ENCODE results near the gene PLP1. TPM values are rescaled to one million over a fixed set of nuclear protein-coding genes. Genes with fewer than 3 reads are reported as not detected.

Gene PLP1
- total and polyA plus RNA-seq, 9 of the 15 experiments (the other 6 are each of a cell fraction or from before 2014, with no cell fraction given): not detected

DNA sequence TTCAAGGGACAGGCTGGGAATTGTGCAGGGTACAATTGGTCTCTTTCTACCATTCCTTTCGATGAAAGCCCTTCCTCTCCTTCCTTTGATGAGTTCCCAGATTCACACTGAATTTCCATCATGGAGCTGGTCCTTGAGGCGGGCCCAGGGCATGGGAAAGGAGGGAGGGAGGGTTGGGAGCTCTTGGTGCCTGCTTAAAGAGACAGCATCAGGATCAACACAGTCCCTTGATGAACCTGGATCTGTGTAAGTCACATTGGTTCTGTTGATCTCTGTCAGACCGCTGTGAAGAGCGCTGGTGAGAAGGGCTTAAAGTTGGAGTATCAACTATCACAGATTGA, 4.4 kb downstream of the PLP1 start (continued):
- TF ChIP-seq, protein P1, sequence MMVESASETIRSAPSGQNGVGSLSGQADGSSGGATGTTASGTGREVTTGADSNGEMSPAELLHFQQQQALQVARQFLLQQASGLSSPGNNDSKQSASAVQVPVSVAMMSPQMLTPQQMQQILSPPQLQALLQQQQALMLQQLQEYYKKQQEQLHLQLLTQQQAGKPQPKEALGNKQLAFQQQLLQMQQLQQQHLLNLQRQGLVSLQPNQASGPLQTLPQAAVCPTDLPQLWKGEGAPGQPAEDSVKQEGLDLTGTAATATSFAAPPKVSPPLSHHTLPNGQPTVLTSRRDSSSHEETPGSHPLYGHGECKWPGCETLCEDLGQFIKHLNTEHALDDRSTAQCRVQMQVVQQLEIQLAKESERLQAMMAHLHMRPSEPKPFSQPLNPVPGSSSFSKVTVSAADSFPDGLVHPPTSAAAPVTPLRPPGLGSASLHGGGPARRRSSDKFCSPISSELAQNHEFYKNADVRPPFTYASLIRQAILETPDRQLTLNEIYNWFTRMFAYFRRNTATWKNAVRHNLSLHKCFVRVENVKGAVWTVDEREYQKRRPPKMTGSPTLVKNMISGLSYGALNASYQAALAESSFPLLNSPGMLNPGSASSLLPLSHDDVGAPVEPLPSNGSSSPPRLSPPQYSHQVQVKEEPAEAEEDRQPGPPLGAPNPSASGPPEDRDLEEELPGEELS (CRISPR knock-in tag; IDR thresholded peaks at IDR 0.05; ENCODE audit: borderline replicate concordance): no peak
- TF ChIP-seq HMGN3 (IDR thresholded peaks at IDR 0.05; ENCODE audit: borderline replicate concordance, extremely low read depth, insufficient read length, low read depth, low read length): no peak

DNA sequence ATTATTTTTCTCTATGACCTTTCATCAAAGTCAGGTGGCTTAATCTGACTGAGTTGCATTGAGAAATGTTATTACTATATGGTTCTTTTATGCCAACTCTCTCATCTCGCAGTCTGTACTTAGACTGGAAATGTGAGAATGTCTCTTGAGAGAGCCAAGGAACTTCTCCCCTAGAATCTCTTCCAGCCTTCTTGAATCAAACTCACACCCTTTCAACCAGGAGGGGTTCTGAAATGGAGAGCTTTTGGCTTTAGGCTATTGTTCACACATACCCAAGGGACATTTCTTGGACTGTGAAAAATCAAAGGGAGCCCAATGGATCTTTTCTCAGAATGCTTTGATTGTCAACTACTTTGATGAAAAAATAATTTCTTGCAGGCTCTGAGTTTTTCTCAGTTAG, 5.1 kb downstream of the PLP1 start:
- H3K27ac ChIP-seq (ENCODE audit: extremely low read depth, low read depth, low read length): no peak overlapping the region
- no peak overlapping the region for H3K9ac ChIP-seq (ENCODE audit: insufficient read depth in 1 of 2, low read depth in 2 of 2, low read length in 2 of 2)
- CTCF ChIA-PET (ENCODE audit: low intra/inter-chr PET ratio): no interaction called here
- 0% methylated on average over 1 of the region's 1 CpG for WGBS (ENCODE audit: insufficient coverage, low coverage, missing lambda C conversion rate)
- FAIRE-seq (no peak), DNase-seq (ENCODE audit: extremely low read depth in 1 of 4, low spot score in 3 of 4) (no peak), ATAC-seq (no peak)
- H3K4me3 ChIP-seq: no peak overlapping the region
- H3K9me3 ChIP-seq (replicated peaks; ENCODE audit: control insufficient read depth, insufficient read depth, low read depth, low read length): no peaks in the 10 kb centered on the region
- POLR2A ChIA-PET: no interaction called here
- in situ Hi-C loops (cut with MboI) (no loop called here), intact Hi-C loops (cut with micrococcal nuclease) (no loop called here)
- no peaks in the 10 kb centered on the region for H3K79me2 ChIP-seq (ENCODE audit: control insufficient read depth, insufficient read depth, low read length)
- BruUV-seq (replicated peaks): no TSS peak
- peaks cover 0 to 11% of the 10 kb centered on the region in 2 experiments; a peak in 2 of 5 replicates for H3K27me3 ChIP-seq (ENCODE audit: control insufficient read depth in 2 of 2, insufficient read depth in 2 of 2, low read length in 2 of 2)
- no peaks in the 10 kb centered on the region for H3K36me3 ChIP-seq (ENCODE audit: control insufficient read depth, insufficient read depth, low read length)
- H3K4me1 ChIP-seq (replicated peaks in 1 of 2; ENCODE audit: control insufficient read depth in 2 of 2, insufficient read depth in 2 of 2, low read length in 2 of 2): no peaks in the 10 kb centered on the region
- no peak overlapping the region for H2AFZ ChIP-seq (ENCODE audit: low read depth, low read length)
- no peaks in the 10 kb centered on the region for H3K9me1 ChIP-seq (ENCODE audit: control insufficient read depth, insufficient read depth, low read length)
- H4K20me1 ChIP-seq (replicated peaks; ENCODE audit: control insufficient read depth, insufficient read depth, low read length): no peaks in the 10 kb centered on the region
- TF ChIP-seq, protein P2, sequence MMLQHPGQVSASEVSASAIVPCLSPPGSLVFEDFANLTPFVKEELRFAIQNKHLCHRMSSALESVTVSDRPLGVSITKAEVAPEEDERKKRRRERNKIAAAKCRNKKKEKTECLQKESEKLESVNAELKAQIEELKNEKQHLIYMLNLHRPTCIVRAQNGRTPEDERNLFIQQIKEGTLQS (IDR thresholded peaks at IDR 0.05): no peak
- TF ChIP-seq, protein P2 (CRISPR knock-in tag; conservative IDR thresholded peaks at IDR 0.05): no peak
- TF ChIP-seq SOX6 (IDR thresholded peaks at IDR 0.05) (no peak), ZNF212 (CRISPR knock-in tag; IDR thresholded peaks at IDR 0.05) (no peak), RBFOX2 (IDR thresholded peaks at IDR 0.05; ENCODE audit: low read depth, low read length) (no peak), SETDB1 (IDR thresholded peaks at IDR 0.05; ENCODE audit: low read length) (no peak), RFX1 (IDR thresholded peaks at IDR 0.05) (no peak), PHTF2 (CRISPR knock-in tag; IDR thresholded peaks at IDR 0.05) (no peak), CEBPG (CRISPR knock-in tag; IDR thresholded peaks at IDR 0.05) (no peak), CEBPG (tag; conservative IDR thresholded peaks at IDR 0.05 in 1 of 2, IDR thresholded peaks at IDR 0.05 in 1 of 2) (no peak), ZNF583 (CRISPR knock-in tag; IDR thresholded peaks at IDR 0.05) (no peak)
- TF ChIP-seq, protein P3, sequence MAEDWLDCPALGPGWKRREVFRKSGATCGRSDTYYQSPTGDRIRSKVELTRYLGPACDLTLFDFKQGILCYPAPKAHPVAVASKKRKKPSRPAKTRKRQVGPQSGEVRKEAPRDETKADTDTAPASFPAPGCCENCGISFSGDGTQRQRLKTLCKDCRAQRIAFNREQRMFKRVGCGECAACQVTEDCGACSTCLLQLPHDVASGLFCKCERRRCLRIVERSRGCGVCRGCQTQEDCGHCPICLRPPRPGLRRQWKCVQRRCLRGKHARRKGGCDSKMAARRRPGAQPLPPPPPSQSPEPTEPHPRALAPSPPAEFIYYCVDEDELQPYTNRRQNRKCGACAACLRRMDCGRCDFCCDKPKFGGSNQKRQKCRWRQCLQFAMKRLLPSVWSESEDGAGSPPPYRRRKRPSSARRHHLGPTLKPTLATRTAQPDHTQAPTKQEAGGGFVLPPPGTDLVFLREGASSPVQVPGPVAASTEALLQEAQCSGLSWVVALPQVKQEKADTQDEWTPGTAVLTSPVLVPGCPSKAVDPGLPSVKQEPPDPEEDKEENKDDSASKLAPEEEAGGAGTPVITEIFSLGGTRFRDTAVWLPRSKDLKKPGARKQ (CRISPR knock-in tag; IDR thresholded peaks at IDR 0.05): no peak
- H3K4me2 ChIP-seq (ENCODE audit: insufficient read depth, low read length): no peak overlapping the region
